NOMO-1 treated with DMSO at 0.1 percent for 48 hours (cell line): Measurements from ENCODE around the gene OVAAL.

Experiments
- DNase-seq: peaks from one replicate; lab custom pipeline; 2025; ENCODE audit not compliant: unreplicated experiment; lab: John Stamatoyannopoulos, UW

OVAAL gene

GRCh38 chr1:180571060-180571831, 12.5 kb downstream of the OVAAL start:
- DNase-seq: no peak

DNA sequence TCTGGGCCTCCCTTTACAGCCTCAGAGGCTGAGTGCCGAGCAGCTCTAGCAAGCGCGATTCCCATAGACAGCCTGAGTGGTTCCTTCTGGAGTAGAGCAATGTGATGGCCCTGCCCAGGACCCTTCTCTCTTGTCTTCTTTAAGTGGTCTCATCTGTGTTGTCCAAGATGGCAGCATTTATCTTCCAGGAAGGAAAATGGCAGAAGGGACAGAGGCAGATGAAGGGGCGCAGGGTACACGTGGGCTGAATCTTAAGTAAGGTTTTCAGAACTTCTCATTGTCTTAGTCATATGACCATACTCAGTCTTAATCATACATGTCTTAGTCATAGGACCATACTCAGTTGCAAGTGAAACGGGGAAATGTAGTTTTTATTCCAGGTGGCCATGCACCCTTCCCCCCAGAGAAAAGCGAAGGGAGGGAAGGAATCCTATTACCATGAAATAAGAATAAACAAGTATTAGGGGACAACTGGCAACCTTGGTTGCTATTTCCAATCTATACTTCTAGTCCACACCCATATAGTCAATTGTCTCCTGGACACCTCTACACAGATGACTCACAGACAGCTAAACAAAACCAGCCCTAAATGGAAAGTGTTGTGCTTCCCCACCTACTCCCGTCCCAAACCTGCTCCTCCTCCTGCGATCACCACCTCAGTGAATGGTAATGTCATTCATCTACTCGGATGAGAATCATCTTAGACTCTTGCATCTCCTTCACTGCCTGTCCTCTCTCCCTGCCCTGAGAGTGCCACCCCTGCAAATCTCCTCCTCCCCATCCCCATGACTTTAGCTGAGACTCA, 13.3 kb downstream of the OVAAL start:
- no peak for DNase-seq

DNA sequence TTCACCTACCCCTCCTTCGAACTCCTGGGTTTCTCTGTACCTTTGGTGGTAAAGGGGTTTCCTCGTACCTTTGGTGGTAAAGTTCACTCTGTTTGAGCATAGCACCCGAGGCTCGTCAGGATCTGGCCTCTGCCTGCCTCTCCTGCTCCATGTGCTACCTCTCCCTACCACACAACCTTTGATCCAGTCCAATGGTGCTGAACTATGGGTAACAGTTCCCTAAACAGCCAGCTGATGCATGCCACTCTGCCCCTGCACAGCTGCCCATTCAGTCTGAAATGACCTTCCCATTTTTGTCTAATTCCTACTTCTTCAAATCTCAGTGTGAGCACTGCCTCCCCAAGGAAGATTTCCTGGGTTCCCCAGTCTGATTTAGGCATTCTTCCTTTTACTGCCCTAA, 14.0 kb downstream of the OVAAL start:
- no peak for DNase-seq

GRCh38 chr1:180574031-180574713, 15.4 kb downstream of the OVAAL start:
- no peak for DNase-seq

DNA sequence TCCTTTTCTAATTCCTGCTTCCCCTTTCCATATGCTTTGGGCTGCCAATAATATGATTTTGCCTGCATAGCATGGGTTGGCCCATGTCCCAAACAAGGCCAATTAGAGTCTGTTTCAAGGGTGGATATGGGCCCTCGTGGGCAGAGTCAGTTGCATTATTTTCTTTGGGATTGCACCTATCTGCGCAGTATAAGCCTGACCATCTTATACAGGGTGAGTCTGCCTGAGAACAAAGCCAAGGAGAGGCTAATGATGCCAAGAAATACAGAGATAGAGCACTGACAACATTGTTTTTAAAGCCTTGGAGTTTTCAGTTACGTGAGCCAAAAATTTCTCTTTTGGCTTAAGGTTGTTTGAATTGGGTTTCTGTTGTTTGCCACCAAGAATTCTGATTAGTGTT, 18.6 kb downstream of the OVAAL start:
- no peak for DNase-seq

GRCh38 chr1:180579961-180580611, 21.3 kb downstream of the OVAAL start:
- DNase-seq: no peak

GRCh38 chr1:180581635-180582039, 22.9 kb downstream of the OVAAL start:
- peak; percentile 61 for DNase-seq

DNA sequence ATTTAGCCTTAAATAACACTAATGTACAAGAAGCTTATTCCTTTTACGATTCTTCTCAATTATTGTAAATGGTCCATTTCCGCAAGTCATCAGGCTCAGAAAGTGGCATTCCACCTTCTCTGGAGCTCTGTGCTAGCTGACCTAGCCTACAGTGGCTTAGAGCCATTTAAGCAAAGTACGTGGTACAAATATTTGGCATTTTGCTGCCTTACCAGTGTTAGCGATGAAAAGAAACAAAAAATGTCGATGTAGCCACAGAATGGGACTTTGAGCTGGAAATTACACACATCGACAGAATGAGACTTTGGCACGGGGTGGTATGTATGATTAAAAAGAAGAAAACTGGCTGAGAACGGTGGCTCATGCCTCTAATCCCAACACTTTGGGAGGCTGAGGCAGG, 26.1 kb downstream of the OVAAL start:
- DNase-seq: no peak

DNA sequence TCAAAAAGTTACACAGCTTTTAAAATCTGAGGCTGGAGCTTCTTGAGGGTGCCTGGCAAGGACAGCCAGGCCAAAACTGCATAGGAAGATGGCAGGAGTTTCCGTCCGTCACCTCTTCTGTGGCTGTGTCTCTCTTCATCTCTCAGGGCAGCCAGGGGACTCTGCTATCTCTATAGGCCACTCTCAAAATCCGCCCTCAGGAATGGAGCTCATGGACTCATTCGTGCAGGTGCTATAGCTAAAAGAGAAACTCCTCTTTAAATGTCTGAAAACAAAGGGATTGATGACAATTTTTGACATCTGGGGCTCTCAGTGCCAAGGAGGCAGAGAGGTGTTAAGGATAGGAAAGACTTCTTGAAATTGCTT, 27.2 kb downstream of the OVAAL start:
- no peak for DNase-seq

GRCh38 chr1:180586671-180587155, 27.9 kb downstream of the OVAAL start:
- no peak for DNase-seq

DNA sequence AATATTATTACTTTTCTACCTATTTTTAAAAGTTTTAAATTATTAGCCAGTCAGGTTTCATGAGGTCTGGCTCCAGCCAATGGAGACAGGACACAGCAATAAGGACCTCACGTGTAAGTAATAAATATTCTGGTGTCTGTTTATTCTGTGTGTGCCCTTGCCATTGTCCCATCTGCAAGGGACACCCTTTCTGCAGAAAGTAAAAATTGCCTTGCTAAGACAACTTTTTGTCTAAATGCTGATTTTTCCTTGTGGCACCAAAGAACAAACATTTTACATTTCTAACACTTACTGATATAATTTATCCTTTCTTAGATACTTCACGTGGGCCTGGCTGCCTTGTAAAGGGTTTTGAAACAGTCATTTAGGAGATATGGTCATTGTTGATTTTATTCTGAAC, 29.4 kb downstream of the OVAAL start:
- DNase-seq: no peak

- DNase-seq: no peak
Observed at GRCh38 chr1:180590889-180591288, 32.1 kb downstream of the OVAAL start.

DNA sequence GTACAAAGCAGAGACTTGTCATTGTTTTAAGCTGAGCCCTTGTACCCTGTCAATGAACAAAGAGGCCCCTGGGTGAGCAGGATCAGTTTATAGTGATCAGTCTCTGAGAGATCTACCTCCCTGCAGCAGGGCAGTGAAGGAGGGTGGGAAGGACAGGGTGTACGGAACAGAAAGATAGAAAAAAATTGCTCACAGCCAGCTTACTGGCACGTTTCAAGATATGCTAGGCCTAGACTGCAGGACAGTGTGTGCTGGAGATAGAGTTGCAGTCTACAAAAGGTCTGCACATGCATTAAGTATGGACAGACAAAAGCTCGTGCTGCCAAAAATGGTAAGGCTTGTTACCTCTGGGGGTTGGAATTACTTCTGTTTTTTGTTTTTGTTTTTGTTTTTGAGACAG, 34.6 kb downstream of the OVAAL start:
- DNase-seq: no peak

DNA sequence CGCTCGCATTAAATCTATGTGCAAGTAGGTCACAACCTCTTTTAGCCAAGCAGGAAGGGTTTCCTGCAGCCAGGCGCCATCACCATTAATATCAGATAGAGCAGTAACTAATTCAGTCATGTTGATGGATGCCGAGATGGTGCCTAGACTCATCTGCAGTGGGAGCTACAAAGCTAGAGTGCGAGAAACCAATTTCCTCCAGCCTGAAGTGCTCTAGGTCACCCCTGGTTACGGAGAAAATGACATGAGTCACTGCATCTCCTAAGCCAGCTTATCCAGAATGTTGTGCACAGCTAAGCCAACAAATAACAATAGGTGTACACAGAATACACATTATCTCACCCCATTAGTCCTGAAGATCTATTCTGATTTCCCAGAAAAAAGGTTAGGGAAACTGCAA, 36.0 kb downstream of the OVAAL start:
- no peak for DNase-seq

- DNase-seq: no peak
Observed at GRCh38 chr1:180595966-180596365, 37.2 kb downstream of the OVAAL start.

DNA sequence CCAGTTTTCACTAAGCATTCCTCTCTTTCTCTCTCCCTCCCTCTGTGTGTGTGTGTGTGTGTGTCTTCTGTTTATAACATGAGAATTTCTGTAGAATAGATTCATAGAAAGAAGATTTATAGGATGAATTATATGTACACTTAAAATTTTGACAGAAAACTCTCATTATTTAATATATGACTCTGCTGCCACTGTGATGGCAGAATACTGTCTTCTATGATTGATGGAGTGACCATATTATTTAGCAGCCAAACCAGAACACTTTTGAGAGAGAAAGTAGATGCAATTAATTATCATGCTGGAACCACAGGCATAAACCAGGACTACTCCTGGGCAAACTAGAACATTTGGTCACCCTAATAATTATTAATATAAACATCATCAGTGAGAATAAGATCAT, 38.8 kb downstream of the OVAAL start:
- no peak for DNase-seq

DNA sequence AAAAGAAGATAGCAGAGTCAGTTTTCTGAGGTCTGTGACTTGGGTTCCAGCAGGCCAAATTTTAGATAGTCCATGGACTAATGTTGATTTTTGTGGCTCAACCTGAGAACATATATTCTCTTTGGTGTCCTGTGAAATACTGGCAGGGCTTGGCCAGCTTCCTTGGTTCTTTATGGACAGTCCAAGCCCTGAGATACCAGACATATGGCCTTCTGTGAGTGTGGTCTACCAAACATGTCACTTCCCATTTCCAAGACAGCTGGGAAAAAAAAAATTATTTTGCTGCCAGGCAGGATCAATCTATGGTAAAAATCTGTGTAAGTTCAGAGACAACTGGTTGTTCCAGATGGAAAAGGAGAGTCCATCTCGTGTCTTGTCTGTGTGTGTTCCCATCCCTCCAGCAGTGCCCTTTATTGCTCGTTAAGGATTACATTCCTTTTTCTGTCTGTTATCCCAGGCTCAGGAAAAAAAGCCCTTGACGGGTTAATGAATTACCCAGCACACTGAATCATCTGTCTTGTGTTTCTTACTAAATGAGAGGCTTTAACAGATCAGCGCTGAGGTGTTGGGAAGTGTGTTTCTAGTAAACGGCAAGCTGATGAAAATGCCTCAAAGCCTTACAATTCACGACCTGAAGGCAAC, 39.7 kb downstream of the OVAAL start:
- DNase-seq: no peak

GRCh38 chr1:180600343-180600742, 41.6 kb downstream of the OVAAL start:
- no peak for DNase-seq

DNA sequence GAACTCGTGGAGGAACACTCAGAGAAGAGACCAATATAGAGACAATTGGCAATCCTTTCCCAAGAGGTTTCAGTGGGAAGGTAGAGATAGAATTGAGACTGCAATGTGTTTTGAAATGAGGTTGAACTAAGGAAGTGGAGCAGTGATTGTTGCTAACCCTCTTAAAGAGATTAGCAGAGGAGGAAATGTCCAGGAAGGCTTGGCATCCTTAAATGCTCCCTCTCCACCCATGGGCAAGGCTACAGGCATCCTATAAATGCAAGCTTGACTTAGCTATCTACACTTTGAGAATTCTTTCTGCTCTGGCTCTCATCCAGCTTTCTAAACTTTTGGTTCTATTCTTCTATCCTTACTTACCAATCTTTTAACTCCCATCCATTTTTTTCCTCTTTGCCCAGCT, 42.7 kb downstream of the OVAAL start:
- DNase-seq: no peak

- DNase-seq: no peak
Observed at GRCh38 chr1:180603223-180603849, 44.6 kb downstream of the OVAAL start.
